Sciatic nerve (tissue), 2 donors: Measurements from ENCODE around the gene TELO2. TPM values are rescaled to one million over a fixed set of nuclear protein-coding genes. Genes with fewer than 3 reads are reported as not detected.
A peak's percentile ranks its signal among the peaks of the same experiment; 100 is the strongest.

ENCODE experiments used
- ATAC-seq: fragments of 200-7000 bp; cut with Tn5 transposase; one replicate; pipeline ENCODE4 v1.9.1; 2020; ENCODE audit warnings: mild to moderate bottlenecking, moderate library complexity
- DNase-seq: peaks from one replicate; pipeline ENCODE4 v3.0.0-alpha.2; 2020; ENCODE audit warnings: low spot score
- intact Hi-C: fragments of 100-400 bp; cut with DNase I; formaldehyde crosslinking; loops from one replicate; pipeline ENCODE4 v1.14.2; 2022
- total RNA-seq: library from RNA; stranded (reverse); fragmentation: NEBNext Ultra II Directional; extraction: Animal tissue kit (Norgen Biotek cat#: 25700); gene quantifications from one replicate; pipeline ENCODE4 v1.2.1, GENCODE V29; 2021
- donor health status: DM: no; HTN: no; CAD: no.
- donor health status: DM: no; HTN: no; CAD: no.

TELO2 gene
- total RNA-seq, 1 donor from 2014 or later: 27.9 TPM

DNA sequence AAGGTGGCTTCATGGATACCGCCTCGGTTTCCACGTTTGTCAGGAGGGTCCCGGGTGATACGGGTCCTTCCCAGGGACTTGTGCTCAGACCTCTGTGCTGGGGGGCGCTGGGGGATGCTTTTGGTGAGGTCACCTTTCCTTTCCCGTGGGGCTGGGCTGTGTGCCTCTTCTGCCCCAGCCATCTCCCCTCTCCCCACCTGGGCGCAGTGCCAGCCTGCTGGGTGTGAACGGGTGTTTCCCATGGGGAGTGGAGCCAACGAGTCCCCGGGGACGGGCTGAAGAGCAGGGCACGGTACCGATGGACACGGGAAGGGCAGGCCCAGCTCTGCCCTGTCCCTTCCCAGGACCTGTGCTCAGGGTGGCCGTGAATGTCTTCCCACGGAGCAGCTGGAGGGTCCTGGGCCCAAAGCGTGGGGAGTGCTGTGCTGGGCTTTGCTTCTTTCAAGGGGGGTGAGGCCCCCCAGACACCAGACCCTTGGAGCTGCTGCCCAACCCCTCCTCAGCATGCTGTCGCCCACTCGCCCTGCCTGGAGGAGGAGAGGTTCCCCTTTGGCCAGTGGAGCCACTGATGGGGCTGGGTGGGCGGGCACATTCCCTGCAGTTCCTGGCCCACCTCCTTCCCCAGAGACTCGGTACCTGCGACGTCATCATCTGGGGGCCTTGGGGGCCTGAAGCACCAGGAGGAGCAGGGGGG lies 15.5 kb downstream of the TELO2 start:
- no peak for DNase-seq
- intact Hi-C loops: no loop called here
- ATAC-seq: no peak

DNA sequence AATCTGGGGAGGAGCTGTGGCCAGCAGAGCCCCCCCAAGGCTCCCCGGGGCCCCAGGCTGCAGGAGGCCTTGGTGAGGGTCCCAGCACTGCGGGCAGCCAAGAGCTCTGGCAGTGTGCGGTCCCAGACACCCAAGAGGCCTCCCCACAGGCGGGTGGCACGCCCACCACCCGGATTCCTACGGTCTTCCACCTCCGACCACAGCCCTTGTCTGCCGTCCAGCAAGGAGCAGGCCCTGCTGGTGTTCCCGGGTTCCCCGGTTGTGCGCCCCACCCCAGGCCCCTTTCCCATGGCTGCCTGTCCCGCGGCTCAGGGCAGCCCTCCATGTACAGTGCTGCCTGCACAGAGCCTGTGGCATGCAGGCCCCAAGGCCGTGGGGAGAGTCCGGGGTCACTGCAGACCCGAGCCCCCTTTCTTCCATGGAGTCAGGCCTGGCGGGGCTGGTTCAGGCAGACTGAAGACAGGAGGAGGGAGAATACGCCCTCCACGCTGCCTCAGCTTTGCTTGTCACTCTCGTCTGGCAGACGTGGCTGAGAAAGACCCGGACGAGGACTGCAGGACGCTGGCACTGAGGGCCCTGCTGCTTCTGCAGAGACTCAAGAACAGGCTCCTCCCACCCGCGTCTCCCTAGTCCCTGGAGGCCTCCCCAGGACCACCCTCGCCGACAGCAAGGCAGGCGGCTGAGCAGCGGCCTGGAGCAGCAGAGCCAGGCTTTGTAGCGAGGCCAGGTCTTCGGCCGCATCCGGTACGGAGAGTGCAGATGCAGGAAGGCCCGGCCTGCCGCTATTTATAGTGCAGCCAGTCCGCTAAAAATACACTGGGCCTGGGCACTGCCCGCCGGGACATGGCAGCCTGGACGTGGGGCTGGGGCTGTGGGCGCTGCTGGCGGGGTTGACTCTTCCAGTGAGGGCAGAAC lies 16.4 kb downstream of the TELO2 start:
- intact Hi-C loops: no loop called here

DNA sequence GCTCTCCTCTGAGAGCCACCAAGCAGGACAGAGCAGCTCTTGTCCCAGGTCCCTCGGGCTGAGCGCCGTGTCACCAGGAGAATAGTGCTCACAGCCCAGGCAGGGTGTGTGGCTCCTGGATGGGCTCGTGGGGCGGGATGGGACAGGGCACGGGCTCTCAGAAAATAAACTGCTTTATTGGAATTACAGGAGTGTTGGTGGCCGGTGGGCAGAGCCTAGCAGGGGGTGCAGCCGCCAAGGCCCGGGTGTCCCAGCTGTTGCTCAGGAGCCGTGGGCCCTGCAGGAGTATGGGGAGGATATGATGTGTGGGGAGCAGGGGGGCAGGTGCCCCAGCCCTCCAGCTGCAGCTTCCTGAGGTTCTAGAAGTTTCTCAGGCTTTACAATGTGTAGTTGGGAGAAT lies 17.1 kb downstream of the TELO2 start:
- ATAC-seq (no peak), DNase-seq (no peak)
- intact Hi-C loops: no loop called here

More for the DNA sequence above, 16.4 kb downstream of the TELO2 start:
- ATAC-seq: peak; percentile 23
- no peak for DNase-seq

DNA sequence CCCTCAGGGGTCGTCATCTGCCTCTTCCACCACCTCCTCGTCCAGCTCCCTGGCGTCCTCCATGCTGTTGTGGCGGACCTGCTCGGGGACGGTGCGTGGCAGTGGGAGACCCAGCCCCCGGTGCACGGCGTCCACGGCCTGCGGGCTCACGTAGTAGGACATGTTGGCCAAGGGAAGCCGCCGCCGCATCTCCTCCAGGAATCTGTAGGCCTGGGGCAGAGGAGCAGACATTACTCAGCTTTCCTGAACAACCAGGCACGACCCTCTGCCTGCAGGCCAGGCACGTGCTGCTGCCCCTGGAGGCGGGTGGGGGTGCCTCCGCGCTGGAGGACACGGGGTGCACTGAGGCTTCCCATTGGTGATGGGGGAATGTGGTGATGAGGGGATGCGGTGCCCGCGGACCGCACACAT lies 17.8 kb downstream of the TELO2 start:
- DNase-seq: no peak
- intact Hi-C loops: no loop called here
- ATAC-seq: no peak

DNA sequence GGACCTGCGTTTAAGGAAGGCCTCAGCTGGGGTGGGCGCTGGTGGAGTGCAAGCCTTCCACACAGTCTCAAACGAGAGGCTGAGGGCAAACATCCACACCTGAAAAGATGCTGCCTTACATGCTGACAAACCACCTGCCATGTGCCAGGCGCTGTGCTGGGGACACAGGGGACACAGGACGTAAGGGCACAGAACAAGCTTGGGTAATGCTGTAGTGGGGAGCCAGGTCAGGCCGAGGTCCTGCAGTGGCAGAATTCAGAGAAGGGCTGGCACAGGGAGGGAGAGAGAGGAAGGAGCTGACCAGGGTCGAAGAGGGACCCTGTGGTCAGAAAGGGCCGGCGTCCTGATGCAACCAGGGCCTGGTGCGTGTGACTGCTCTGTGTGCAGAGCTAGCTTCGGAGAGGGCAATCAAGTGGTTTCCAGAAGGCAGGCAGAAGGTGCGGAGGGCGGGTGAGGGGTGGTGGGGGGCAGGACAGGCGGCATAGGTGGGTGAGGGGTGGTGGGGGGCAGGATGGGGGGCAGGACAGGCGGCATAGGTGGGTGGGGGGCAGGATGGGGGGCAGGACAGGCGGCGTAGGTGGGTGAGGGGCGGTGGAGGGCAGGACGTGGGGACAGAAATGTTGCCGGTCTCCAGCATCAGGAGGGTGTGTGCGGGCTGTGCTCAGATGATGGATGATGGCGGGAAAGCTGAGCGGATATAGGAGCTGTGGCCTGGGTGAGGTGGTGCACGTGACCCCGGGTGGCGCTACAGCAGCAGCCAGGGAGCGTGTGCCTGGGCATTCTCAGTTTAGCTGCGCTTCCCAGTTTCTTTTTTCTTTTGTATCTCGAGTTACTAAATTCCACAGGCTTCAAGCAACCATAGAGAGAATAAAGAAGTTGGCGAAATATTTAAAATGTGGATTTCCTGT lies 18.8 kb downstream of the TELO2 start:
- DNase-seq: no peak
- intact Hi-C loops: no loop called here

DNA sequence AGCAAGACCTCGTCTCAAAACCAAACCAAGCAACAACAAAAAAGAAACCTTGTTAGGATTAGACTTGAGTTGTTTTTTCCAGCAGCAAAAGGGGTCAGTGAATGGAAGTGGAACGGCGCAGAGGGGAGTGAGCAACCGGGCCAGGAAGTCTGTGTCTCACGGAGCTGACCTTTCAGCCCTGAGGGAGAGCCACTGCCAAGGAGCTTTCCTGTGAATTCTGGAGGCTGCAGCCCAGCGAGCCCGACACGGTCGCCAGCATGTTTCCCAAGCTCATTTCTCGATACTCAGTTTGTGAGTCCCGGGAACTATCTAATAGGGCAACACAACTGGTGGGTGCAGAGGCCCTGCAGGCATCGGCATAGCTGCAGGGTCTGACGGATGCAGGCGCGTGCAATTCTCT lies 19.6 kb downstream of the TELO2 start:
- intact Hi-C loops: no loop called here
- DNase-seq (no peak), ATAC-seq (no peak)

More for the DNA sequence above, 18.8 kb downstream of the TELO2 start:
- ATAC-seq: no peak

DNA sequence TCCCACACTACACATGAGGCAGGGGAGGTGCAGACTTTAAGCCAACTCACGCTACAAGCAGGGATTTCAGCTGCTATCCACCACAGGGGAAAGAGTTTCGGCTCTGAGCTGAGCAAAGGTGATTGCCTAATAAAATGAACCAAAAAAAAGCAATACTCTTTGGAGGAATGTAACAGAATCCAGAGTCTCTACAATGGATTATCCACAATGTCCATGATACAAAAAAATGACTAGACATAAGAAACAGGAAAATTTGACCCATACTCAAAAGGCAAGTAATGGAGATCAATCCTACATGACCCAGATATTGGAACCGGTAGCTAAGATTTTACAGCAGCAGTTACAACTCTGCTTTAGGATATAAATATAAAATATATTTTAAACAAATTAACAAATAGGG lies 21.3 kb downstream of the TELO2 start:
- intact Hi-C loops: no loop called here
- no peak for ATAC-seq
- DNase-seq: no peak

DNA sequence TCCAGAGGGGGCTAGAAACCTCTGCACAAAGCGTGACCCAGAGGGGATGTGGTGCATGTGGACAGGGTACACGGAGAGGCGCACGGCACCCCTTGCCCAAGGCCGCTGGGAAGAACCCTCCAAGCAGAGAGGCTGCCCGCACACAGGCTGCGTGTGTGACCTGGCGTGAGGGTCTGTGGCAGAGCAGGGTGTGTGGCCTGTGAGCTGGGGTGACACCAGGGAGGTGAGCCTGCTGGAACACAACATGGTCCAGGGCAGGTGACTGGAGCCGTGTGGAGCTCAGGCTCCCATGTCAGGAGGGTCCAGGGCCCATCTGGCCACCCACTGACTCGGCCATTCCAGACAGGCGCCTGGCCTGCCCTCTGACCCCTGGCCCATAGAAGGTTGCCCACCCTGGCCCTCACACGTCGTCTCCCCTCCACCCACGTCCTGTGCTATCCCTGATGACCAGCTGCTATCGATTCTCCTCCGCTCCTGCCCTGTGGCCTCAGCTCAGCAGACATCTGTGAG lies 25.5 kb downstream of the TELO2 start:
- intact Hi-C loops: no loop called here
- no peak for DNase-seq
- peak; percentile 17 for ATAC-seq

DNA sequence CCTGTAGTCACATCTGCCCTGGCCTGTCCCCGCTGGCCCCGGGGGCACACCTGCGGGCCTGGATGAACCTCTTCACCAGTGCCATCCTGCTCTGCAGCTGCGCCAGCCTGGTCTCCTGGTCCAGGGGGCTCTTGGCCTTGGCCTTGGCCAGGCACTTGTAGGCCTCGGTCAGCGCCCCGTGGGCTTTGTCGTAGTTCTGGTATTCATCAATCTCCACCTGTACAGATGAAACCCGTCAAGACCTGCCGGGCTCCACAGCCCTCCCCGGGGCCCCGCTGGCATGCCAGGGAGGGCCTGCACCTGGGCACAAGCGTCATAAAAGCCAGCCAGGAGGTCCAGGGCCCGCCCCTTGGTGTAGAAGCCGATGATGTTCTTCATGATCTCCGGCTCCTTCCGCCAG lies 26.7 kb downstream of the TELO2 start:
- DNase-seq: no peak
- no peak for ATAC-seq
- intact Hi-C loops: no loop called here

DNA sequence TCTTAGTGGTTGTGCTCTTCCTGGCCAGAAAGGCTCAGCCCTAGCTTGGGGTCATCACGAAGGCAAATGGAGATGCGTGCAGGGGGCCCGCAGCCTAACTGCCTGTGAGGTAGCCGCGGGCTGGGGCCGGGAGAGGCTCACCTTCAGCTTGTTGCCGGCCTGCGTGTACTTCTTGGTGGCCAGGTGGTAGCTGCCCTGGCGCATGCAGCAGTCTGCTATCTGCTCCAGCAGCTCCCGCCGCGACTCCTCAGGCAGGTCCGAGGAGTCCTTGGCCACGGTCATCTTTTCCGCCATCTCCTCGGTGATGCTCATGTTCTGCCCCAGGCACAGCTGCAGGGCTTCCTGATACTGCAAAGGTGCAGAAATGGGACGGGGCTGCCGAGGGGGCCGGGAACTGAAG lies 27.3 kb downstream of the TELO2 start:
- no peak for DNase-seq
- intact Hi-C loops: no loop called here
- ATAC-seq: no peak

DNA sequence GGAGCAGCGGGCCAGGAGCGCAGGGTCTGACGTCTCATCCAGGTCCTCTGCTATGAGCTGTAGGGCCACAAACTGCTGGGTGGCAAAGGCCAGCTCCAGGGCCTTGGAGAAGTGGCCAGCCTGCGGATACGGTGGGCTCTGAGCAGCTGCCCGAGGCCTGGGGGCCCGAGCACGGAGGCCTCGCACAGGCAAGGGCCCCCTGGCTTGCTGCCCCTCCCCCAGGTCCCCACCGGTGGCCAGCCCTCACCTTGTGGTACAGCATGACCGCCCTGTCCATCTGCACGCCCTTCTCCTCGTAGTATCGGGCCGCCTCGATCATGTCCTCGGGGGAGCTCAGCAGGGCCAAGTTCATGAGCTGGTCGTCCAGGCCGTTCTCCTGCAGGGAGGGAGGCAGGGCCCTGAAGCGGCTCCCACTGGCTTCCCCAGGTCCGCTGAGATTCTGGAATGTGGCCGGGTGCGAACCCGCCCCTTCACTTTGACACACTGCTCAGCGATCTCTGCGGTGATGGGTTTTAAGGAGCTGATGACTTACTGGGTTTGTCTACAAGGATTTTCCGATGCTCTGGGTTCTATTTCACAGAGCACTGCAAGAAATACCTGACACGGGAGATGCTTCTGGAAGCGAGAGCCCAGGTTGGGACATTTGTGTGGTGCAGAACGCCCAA lies 30.6 kb downstream of the TELO2 start:
- ATAC-seq: no peak

DNA sequence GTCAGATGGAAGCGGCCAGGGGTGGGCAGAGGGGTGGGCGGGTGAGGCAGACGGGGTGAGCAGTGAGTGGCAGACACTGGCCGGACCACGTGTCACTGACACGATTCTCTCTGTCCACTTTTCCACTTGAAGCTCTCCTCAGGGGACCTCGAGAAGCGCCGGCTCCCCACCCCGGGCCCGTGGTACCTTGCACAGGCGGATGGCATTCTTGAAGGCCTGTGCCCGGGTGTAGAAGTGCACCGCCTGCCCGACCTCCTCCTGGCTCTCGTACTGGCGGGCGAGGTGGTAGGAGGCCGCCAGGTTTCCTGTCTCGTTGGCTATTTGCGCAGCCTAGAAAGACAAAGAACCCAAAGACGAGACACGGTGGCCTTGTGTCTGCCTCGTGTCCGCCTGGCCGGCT lies 31.2 kb downstream of the TELO2 start:
- intact Hi-C loops: no loop called here

More for the DNA sequence above, 30.6 kb downstream of the TELO2 start:
- no peak for DNase-seq
- intact Hi-C loops: no loop called here

DNA sequence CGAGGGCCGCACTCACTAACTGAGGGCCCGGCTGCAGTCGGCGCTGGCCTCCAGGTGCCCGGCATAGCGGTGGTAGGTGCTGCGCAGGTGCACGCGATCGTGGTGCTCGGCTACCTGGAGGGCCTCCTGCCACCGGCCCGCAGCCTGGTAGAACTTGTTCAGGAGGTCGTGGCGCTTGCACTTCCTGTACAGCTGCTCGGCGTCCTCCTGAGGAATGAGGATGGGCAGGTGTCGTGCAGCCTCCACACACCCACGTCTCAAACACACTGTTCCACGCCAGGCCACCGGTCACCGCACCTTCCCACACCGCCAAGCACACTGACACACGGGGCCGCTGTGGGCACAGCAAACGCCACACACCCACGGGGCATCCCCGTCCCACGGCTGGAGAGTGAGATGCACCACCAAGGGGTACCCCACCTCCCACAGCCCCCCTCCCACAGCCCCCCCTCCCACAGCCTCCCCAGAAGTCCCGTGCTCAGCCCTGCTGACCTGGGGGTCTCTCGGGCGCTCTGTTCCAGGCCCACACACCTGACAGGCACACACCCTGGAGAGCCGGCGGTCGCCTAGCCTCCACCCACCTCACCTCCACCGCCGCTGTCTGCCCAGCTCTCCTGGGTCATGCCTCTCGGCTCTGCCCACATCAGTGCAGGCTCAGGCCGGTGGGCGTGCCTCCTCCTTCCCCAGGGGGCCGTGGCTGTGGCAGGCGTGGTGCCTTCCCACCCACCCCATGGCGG lies 32.9 kb downstream of the TELO2 start:
- no peak for DNase-seq
- intact Hi-C loops: no loop called here
- ATAC-seq: no peak

More for the DNA sequence above, 31.2 kb downstream of the TELO2 start:
- DNase-seq: no peak
- no peak for ATAC-seq

DNA sequence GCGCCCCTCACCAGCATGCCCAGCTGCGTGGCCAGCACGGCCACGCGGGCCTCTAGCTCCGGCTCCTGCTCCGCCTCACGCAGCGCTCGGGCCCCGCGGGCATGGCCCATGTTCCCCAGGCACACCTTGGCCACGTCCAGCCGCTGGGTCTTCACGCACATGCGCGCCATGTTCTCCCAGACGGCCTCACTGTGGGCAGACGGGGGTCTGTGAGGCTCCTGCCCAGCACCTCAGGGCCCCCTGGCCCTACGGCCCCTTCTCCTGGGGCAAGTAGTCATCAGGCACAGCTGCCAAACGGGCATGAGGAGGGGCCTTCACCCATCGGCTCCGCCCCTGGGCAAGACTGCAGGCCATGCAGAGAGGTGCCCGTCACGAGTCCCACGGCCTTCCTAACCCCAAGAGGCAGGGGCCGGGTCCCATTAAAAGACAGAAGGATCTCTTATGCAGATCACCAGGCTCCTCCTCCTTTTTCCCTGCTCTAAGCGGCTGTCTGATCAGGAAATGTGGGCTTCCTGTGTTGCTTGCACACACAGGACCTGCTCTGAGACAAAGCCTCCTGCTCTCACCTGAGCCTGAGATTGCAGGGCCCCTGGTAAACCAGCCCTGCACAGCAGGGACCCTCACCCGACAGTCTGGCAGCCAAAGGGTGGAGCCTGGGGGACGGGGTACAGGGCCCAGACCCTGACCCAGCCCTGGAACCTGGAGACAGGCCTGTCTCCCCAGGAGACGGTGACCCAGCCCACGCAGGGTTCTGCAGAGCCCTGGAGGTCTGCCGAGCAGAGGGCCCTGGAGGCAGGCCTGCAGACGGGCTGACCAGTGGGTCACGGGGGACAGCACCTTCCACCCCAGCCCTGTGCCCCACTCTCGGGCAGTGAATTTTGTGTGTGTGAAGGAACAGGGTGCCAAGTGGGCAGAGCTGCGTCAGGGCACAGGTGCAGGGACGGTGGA lies 33.7 kb downstream of the TELO2 start:
- ATAC-seq: no peak
- DNase-seq: no peak
- intact Hi-C loops: no loop called here

DNA sequence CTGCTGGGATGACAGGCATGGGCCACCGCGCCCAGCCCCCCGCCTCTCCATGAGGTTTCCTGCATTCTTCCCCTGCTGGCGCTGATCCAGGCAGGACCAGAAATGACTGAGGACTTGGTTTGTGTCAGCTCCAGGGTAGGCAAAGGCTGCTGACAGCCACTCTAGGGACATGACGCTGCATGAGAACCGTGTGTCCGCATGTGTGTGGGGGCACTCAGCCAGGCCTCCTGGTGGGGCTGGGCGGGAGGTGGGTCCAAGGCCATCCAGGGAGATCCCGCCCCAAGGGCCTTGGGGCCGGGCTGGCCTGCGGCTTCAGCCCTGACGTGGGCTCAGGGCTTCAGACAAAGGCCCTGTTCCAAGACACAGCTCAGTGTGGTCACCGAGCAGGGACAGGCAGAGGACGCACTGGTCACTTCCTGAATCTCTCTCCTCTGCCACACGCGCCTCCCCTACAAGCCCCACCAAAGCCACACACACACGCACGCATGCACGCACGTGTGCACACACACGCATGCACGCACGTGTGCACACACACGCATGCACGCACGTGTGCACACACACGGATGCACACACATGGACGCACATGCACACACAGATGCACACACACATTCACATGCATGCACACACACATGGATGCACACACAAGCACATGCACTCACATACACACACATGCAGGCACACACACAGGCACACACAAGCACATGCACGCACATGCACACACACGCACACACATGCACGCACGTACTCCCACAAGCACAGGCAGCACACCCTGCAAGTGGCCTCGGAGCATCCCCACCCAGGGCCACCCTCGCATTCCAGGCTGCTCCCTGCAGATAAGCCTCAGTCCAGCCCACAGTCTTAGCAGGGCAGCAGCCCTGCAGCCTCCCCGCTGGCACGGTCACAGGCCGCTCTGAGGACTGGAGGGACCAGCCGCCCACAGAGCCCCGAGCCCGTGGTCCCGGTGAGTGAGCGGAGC lies 35.0 kb downstream of the TELO2 start:
- DNase-seq (no peak), ATAC-seq (no peak)
- intact Hi-C loops: no loop called here
